ENCODE measurements around the gene CAMK2B.

GRCh38 chr7:44292876-44293560 lies 32.4 kb downstream of the CAMK2B start:
- TF ChIP-seq RAD21 (conservative IDR thresholded peaks at IDR 0.05 in 1 of 2, IDR thresholded peaks at IDR 0.05 in 1 of 2) (no peak), ESRRA (IDR thresholded peaks at IDR 0.05; ENCODE audit: borderline replicate concordance, low read length) (no peak), JUNB (IDR thresholded peaks at IDR 0.05) (no peak), CHD2 (IDR thresholded peaks at IDR 0.05; ENCODE audit: low read length, partially characterized antibody) (no peak), HMGXB4 (CRISPR knock-in tag; IDR thresholded peaks at IDR 0.05; ENCODE audit: borderline replicate concordance) (no peak), HDAC2 (IDR thresholded peaks at IDR 0.05) (no peak), CHD4 (IDR thresholded peaks at IDR 0.05; ENCODE audit: borderline replicate concordance) (no peak), REST (IDR thresholded peaks at IDR 0.05) (no peak), ZSCAN20 (CRISPR knock-in tag; IDR thresholded peaks at IDR 0.05) (no peak), PBX3 (IDR thresholded peaks at IDR 0.05) (no peak), MYC (IDR thresholded peaks at IDR 0.05; ENCODE audit: borderline replicate concordance, low read length) (no peak)
- TF ChIP-seq, protein P1, sequence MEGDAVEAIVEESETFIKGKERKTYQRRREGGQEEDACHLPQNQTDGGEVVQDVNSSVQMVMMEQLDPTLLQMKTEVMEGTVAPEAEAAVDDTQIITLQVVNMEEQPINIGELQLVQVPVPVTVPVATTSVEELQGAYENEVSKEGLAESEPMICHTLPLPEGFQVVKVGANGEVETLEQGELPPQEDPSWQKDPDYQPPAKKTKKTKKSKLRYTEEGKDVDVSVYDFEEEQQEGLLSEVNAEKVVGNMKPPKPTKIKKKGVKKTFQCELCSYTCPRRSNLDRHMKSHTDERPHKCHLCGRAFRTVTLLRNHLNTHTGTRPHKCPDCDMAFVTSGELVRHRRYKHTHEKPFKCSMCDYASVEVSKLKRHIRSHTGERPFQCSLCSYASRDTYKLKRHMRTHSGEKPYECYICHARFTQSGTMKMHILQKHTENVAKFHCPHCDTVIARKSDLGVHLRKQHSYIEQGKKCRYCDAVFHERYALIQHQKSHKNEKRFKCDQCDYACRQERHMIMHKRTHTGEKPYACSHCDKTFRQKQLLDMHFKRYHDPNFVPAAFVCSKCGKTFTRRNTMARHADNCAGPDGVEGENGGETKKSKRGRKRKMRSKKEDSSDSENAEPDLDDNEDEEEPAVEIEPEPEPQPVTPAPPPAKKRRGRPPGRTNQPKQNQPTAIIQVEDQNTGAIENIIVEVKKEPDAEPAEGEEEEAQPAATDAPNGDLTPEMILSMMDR (IDR thresholded peaks at IDR 0.05) = no peak
- TF ChIP-seq, protein P2, sequence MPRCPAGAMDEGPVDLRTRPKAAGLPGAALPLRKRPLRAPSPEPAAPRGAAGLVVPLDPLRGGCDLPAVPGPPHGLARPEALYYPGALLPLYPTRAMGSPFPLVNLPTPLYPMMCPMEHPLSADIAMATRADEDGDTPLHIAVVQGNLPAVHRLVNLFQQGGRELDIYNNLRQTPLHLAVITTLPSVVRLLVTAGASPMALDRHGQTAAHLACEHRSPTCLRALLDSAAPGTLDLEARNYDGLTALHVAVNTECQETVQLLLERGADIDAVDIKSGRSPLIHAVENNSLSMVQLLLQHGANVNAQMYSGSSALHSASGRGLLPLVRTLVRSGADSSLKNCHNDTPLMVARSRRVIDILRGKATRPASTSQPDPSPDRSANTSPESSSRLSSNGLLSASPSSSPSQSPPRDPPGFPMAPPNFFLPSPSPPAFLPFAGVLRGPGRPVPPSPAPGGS (IDR thresholded peaks at IDR 0.05) = no peak
